Right atrium auricular region (tissue), 2 donors: ENCODE data around the gene COX7A2. TPM values are rescaled to one million over a fixed set of nuclear protein-coding genes. Genes with fewer than 3 reads are reported as not detected.
A peak's percentile ranks its signal among the peaks of the same experiment; 100 is the strongest.

Experiments used
- DNase-seq: peaks from one replicate; pipeline ENCODE4 v3.0.0-alpha.2; 2019; ENCODE audit warnings: low spot score
- H3K27ac ChIP-seq, 2 donors: fragments of 200-600 bp; sonication (generic); 1 replicate in 1 of 2; 2 replicates in 1 of 2; pipeline ENCODE4 v1.5.1; 2016 to 2019
- H3K27me3 ChIP-seq, 2 donors: fragments of 200-600 bp; sonication (generic); one replicate each; pipeline versions ENCODE4 v1.5.1 to v1.6.0; 2017 to 2019
- H3K36me3 ChIP-seq: fragments of 200-600 bp; sonication (generic); one replicate; pipeline ENCODE4 v1.5.1; 2016
- H3K4me1 ChIP-seq, 2 donors: fragments of 200-600 bp; sonication (generic); one replicate each; pipeline versions ENCODE4 v1.5.1 to v1.6.0; 2017 to 2019
- H3K4me3 ChIP-seq, 2 donors: fragments of 200-600 bp; sonication (generic); 1 replicate in 1 of 2; 2 replicates in 1 of 2; pipeline ENCODE4 v1.5.1; 2017 to 2019; ENCODE audit warnings: mild to moderate bottlenecking in 1 of 2, moderate library complexity in 1 of 2
- H3K9me3 ChIP-seq, 2 donors: fragments of 200-600 bp; sonication (generic); one replicate each; pipeline ENCODE4 v1.5.1; 2019
- total RNA-seq, 2 donors: library from RNA; depleted of rRNA; stranded (reverse); fragments of >200 nt; gene quantifications; one replicate each; pipeline ENCODE4 v1.1.0, GENCODE V29; 2016
- TF ChIP-seq, protein P1 (sequence below), 2 donors: fragments of 200-600 bp; sonication (generic); IDR thresholded peaks; one replicate each; pipeline ENCODE4 v1.5.1; 2019; ENCODE audit warnings: antibody characterized with exemption in 2 of 2

Gene COX7A2
- total RNA-seq, 2 donors from 2014 or later, result 647 to 2,028 TPM

DNA sequence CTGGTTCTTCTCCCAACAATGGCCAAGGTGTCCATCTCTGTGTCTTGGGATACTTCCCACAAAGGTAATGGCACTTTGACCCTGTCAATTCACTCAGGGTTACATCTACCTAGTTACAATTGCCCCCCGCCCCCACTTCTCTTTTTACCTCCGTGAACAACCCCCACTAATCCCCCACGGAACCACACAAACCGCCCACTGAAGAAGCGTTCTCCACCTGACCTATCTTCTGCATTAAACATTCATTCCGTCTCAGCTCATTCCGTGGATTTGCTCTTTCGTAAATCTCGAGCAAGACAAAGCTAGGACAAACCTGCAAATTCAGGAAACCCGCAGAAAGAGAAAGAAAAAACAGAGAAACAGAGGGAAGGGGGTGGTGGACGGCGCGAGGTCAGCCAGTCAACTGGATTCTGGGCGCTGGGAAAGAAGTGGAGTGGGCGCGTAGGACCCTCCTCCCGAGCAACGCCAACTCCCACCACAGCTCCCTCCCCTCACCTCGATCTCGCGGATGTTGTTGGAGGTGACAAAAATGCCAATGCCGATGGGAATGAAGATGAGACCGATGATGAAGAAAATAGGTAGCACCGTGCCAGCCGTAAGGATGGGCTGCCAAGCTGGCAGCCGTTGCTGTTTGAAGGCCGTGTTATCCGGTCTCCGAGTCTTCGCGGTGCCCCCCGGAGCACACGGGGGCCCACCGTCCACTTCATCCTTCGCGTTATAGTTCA is 40.5 kb upstream of the COX7A2 start:
- Histone ChIP-seq H3K36me3 (no peaks in the 10 kb centered on the region), H3K4me3 (peak overlapping the region; percentile 84 to 88), H3K9me3 (no peaks in the 10 kb centered on the region), H3K27ac (peak overlapping the region; percentile 89), H3K27me3 (no peaks in the 10 kb centered on the region), H3K4me1 (peaks cover 0 to 43% of the 10 kb centered on the region in 2 donors)
- TF ChIP-seq, protein P1, sequence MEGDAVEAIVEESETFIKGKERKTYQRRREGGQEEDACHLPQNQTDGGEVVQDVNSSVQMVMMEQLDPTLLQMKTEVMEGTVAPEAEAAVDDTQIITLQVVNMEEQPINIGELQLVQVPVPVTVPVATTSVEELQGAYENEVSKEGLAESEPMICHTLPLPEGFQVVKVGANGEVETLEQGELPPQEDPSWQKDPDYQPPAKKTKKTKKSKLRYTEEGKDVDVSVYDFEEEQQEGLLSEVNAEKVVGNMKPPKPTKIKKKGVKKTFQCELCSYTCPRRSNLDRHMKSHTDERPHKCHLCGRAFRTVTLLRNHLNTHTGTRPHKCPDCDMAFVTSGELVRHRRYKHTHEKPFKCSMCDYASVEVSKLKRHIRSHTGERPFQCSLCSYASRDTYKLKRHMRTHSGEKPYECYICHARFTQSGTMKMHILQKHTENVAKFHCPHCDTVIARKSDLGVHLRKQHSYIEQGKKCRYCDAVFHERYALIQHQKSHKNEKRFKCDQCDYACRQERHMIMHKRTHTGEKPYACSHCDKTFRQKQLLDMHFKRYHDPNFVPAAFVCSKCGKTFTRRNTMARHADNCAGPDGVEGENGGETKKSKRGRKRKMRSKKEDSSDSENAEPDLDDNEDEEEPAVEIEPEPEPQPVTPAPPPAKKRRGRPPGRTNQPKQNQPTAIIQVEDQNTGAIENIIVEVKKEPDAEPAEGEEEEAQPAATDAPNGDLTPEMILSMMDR (IDR thresholded peaks at IDR 0.05), result no peak
- DNase-seq, result no peak

DNA sequence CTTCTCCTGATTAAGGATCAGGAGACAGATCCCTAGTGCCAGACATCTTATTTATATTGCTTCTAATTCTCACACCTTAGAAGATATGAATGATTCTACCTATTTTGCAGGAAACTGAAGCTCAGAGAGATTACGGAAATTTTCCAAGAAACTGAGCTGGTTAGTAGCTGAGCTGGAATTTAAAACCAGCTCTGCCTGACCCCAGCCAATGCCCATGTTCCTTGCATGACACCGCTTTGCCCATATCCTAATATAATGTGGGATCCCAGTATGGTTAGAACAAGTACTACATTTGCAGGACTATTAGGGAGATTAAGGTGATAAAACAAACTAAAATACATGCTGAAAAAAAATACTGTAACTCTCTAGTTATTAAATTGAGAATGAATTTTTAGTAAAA is 39.1 kb upstream of the COX7A2 start:
- TF ChIP-seq, protein P1 (IDR thresholded peaks at IDR 0.05), result no peak
- H3K27ac ChIP-seq, result no peak overlapping the region

DNA sequence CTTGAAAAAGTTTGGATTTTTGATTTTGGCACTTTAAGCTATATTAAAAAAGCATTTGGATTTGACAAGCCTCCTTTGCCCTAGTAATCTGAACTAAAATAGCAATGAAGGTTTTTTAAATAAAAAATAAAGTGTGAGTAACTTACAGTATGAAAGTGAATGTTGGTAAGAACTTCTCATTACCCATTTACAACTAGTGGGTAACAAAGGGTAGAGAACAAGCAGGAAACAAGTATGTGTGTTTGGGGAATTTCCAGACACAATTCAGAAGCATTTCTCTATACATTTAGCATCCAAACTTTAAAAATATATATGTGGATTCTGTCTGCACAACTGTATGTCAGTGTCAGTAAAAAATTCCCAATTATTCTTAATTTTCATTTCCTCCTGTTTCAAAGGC is 38.1 kb upstream of the COX7A2 start:
- Histone ChIP-seq H3K4me3 (no peak overlapping the region), H3K27me3 (no peaks in the 10 kb centered on the region), H3K36me3 (no peaks in the 10 kb centered on the region), H3K27ac (no peak overlapping the region), H3K9me3 (no peaks in the 10 kb centered on the region), H3K4me1 (peaks cover 0 to 63% of the 10 kb centered on the region in 2 donors)
- TF ChIP-seq, protein P1 (IDR thresholded peaks at IDR 0.05), result no peak
- DNase-seq, result no peak

More for the DNA sequence above, 39.1 kb upstream of the COX7A2 start:
- no peak for DNase-seq
- H3K4me1 ChIP-seq, result peaks cover 0 to 54% of the 10 kb centered on the region in 2 donors
- no peaks in the 10 kb centered on the region for H3K9me3 ChIP-seq
- H3K36me3 ChIP-seq, result no peaks in the 10 kb centered on the region
- peak overlapping the region in 1 of 2 donors; percentile 84 for H3K4me3 ChIP-seq
- H3K27me3 ChIP-seq, result no peaks in the 10 kb centered on the region

DNA sequence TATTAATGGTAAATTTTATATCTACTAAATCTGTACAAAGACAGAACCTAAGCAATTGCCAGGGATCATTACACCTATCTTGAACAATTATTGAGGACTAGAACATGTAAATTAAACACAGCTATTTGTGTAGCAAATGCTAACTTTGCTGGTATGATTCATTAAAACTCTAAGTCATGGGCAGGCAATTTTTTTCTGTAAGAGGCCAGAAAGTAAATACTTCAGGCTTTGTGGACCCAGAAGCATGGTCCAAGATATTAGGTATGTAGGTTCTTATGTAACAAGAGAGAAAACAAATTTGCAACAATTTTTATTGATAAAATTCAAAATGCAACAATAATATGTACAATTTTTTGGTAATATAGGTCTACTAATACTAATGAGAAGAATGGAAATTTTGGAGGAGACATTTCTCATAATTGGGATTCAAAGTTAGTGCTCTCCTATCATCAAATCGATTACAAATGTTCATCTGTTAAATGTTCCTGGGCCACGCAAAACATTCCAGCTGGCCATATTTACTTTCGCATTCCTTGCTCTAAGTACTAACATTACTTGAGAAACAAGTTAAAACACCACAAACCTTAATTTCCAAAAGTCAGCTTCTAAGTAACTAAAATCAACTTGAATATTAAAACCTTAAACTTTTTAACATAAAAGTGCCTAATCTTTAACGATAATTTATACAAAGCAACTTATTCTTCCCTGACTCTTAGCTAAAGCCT is 36.7 kb upstream of the COX7A2 start:
- TF ChIP-seq, protein P1 (IDR thresholded peaks at IDR 0.05), result no peak
- Histone ChIP-seq H3K27ac (no peak overlapping the region), H3K9me3 (no peaks in the 10 kb centered on the region), H3K27me3 (no peaks in the 10 kb centered on the region), H3K4me1 (peaks cover 0 to 74% of the 10 kb centered on the region in 2 donors), H3K4me3 (no peak overlapping the region), H3K36me3 (no peaks in the 10 kb centered on the region)
- DNase-seq, result no peak

DNA sequence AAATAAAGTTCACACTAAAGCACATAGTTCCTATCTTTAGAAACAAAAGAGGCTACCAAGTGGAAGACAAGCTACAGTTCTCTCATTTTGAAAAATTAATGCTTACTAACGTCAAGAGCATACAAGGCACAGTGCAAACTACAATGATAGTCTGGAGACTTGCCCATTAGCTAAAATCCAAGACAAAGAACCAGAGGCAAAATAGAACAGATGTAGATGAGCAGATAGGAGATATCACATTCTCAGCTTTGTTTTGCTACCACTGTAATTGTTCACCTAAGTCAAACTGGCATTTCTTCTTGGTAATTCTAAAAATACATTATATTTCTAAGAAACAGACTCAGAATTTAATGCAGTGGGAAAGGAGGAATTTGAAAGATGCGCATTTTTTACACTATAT is 35.8 kb upstream of the COX7A2 start:
- Histone ChIP-seq H3K4me1 (peaks cover 0 to 74% of the 10 kb centered on the region in 2 donors), H3K36me3 (no peaks in the 10 kb centered on the region), H3K27me3 (no peaks in the 10 kb centered on the region), H3K9me3 (no peaks in the 10 kb centered on the region), H3K4me3 (no peak overlapping the region), H3K27ac (no peak overlapping the region)
- DNase-seq, result no peak
- TF ChIP-seq, protein P1 (IDR thresholded peaks at IDR 0.05), result no peak
